HCT116 (cell line): ENCODE data around the gene AOPEP. TPM values are rescaled to one million over a fixed set of nuclear protein-coding genes. Genes with fewer than 3 reads are reported as not detected.

Source experiments
- ATAC-seq: fragments of 200-7000 bp; cut with Tn5 transposase; 2 replicates; pipeline ENCODE4 v1.9.1; 2020; ENCODE audit warnings: mild to moderate bottlenecking, moderate library complexity
- BruUV-seq: library from RNA; stranded (reverse); fragments of 400-500 nt; replicated peaks from 2 replicates; lab custom pipeline; 2021; lab: Mats Ljungman, UMichigan
- CTCF ChIA-PET: fragments of 300-600 bp; sonication (Branson Sonifier 250); formaldehyde crosslinking; loops from one replicate; lab custom pipeline; 2021; ENCODE audit warnings: antibody characterized with exemption; lab: Charles Lee
- POLR2A ChIA-PET: fragments of 300-600, 350-600 bp; sonication (Branson Sonifier 250); formaldehyde crosslinking; loops from one replicate; lab custom pipeline; 2021; ENCODE audit warnings: antibody characterized with exemption; lab: Charles Lee
- RAD21 ChIA-PET, 2 experiments: fragments of 300-600 bp; sonication (Branson Sonifier 250); formaldehyde crosslinking; loops; one replicate each; lab custom pipeline; 2023; ENCODE audit warnings: low total read pairs in 2 of 2; ENCODE audit not compliant: uncharacterized antibody in 2 of 2, unreplicated experiment in 2 of 2, low non-redundant PET in 1 of 2; lab: Charles Lee
- DNase-seq: peaks from one replicate; pipeline ENCODE4 v3.0.0-alpha.2; 2010; ENCODE audit warnings: low read depth, low spot score
- H2AFZ ChIP-seq: fragments of 200-600 bp; shearing (Covaris generic), sonication (generic); 2 replicates; pipeline ENCODE4 v1.6.1; 2017; ENCODE audit warnings: low read depth, mixed run types, mixed read lengths, antibody characterized with exemption, low read length; ENCODE audit not compliant: poor library complexity, severe bottlenecking
- H3K27ac ChIP-seq: 2 replicates; pipeline ENCODE4 v1.5.1; 2012; ENCODE audit warnings: low read depth, low read length
- H3K27me3 ChIP-seq: fragments of 200-600 bp; sonication (generic); 2 replicates; pipeline ENCODE4 v1.6.1; 2016; ENCODE audit warnings: mixed run types, low read length, mixed read lengths; ENCODE audit not compliant: insufficient read depth
- H3K36me3 ChIP-seq, 2 experiments: fragments of 200-500 bp in 1 of 2; fragments of 200-600 bp in 1 of 2; sonication (Bioruptor generic) in 1 of 2; sonication (generic) in 1 of 2; 2 replicates each; pipeline versions ENCODE4 v1.5.1 to v1.6.1; 2014 to 2016; ENCODE audit warnings: low read length in 2 of 2, inconsistent platforms in 1 of 2, mixed read lengths in 1 of 2, mixed run types in 1 of 2; ENCODE audit not compliant: insufficient read depth in 2 of 2, control insufficient read depth in 1 of 2
- H3K4me1 ChIP-seq, 2 experiments: fragments of 200-600 bp in 1 of 2; sonication (generic) in 1 of 2; 2 replicates each; pipeline versions ENCODE4 v1.5.1 to v1.6.1; 2012 to 2017; ENCODE audit warnings: low read length in 2 of 2, inconsistent platforms in 1 of 2, mild to moderate bottlenecking in 1 of 2, mixed read lengths in 1 of 2, mixed run types in 1 of 2, moderate library complexity in 1 of 2; ENCODE audit not compliant: insufficient read depth in 2 of 2, control insufficient read depth in 1 of 2
- H3K4me2 ChIP-seq: fragments of 200-600 bp; sonication (generic); 2 replicates; pipeline ENCODE4 v1.6.1; 2017; ENCODE audit warnings: mixed run types, low read length, mixed read lengths
- H3K4me3 ChIP-seq, 2 experiments: fragments of 200-600 bp in 1 of 2; sonication (generic) in 1 of 2; replicated peaks in 1 of 2; 2 replicates each; pipeline ENCODE4 v1.5.1; 2011 to 2016; ENCODE audit warnings: low read length in 2 of 2, control low read depth in 1 of 2, low read depth in 1 of 2, mild to moderate bottlenecking in 1 of 2, mixed read lengths in 1 of 2, mixed run types in 1 of 2
- H3K79me2 ChIP-seq: fragments of 200-600 bp; sonication (generic); 2 replicates; pipeline ENCODE4 v1.6.1; 2017; ENCODE audit warnings: mild to moderate bottlenecking, mixed run types, low read length, moderate library complexity, mixed read lengths; ENCODE audit not compliant: insufficient read depth
- H3K9ac ChIP-seq: fragments of 200-600 bp; sonication (generic); 2 replicates; pipeline ENCODE4 v1.6.1; 2016; ENCODE audit warnings: low read length, mixed read lengths
- H3K9me2 ChIP-seq: fragments of 200-600 bp; sonication (generic), shearing (Covaris generic); 2 replicates; pipeline ENCODE4 v1.6.1; 2017; ENCODE audit warnings: mixed run types, mild to moderate bottlenecking, moderate library complexity; ENCODE audit not compliant: insufficient read depth
- H3K9me3 ChIP-seq, 2 experiments: fragments of 200-500 bp in 1 of 2; fragments of 200-600 bp in 1 of 2; sonication (Bioruptor generic) in 1 of 2; sonication (generic) in 1 of 2; 2 replicates each; pipeline ENCODE4 v1.6.1; 2014 to 2017; ENCODE audit warnings: low read length in 2 of 2, mixed read lengths in 2 of 2, inconsistent platforms in 1 of 2, low read depth in 1 of 2, mild to moderate bottlenecking in 1 of 2, mixed run types in 1 of 2, moderate library complexity in 1 of 2; ENCODE audit not compliant: control insufficient read depth in 1 of 2, insufficient read depth in 1 of 2
- H4K20me1 ChIP-seq: fragments of 200-600 bp; sonication (generic), shearing (Covaris generic); 2 replicates; pipeline ENCODE4 v1.6.1; 2017; ENCODE audit warnings: mixed run types, mild to moderate bottlenecking, moderate library complexity; ENCODE audit not compliant: insufficient read depth
- CBX3 ChIP-seq: IDR thresholded peaks from 2 replicates; pipeline ENCODE4 v1.6.1; 2012; ENCODE audit warnings: low read depth
- EGR1 ChIP-seq: IDR thresholded peaks from 2 replicates; pipeline ENCODE4 v1.6.1; 2012; ENCODE audit warnings: low read depth
- ELF1 ChIP-seq: IDR thresholded peaks from 2 replicates; pipeline ENCODE4 v1.6.1; 2012; ENCODE audit warnings: low read depth, borderline replicate concordance
- RAD21 ChIP-seq: IDR thresholded peaks from 2 replicates; pipeline ENCODE4 v1.6.1; 2012; ENCODE audit warnings: low read depth, mild to moderate bottlenecking
- SIN3A ChIP-seq: IDR thresholded peaks from 2 replicates; pipeline ENCODE4 v1.6.1; 2012; ENCODE audit warnings: low read depth
- SP1 ChIP-seq: IDR thresholded peaks from 2 replicates; pipeline ENCODE4 v1.6.1; 2012; ENCODE audit warnings: low read depth
- TCF7L2 ChIP-seq: IDR thresholded peaks from 2 replicates; pipeline ENCODE4 v1.7.0; 2011; ENCODE audit warnings: borderline replicate concordance, inconsistent platforms; ENCODE audit not compliant: insufficient read depth, insufficient read length; ENCODE audit errors: extremely low read depth
- ZFX ChIP-seq: fragments of 450-650 bp; IDR thresholded peaks from 2 replicates; pipeline ENCODE4 v1.6.1; 2017
- intact Hi-C: fragments of 100-400 bp; cut with micrococcal nuclease; formaldehyde crosslinking; loops from 2 replicates; pipeline ENCODE4 v1.10.0; 2022
- total RNA-seq: library from RNA; stranded (reverse); gene quantifications from one replicate; pipeline ENCODE4 v1.2.1, GENCODE V29; 2021; ENCODE audit not compliant: unreplicated experiment
- TF ChIP-seq, protein P1 (sequence below): IDR thresholded peaks from 2 replicates; pipeline ENCODE4 v1.6.1; 2011; ENCODE audit warnings: mild to moderate bottlenecking, low read length, moderate library complexity; ENCODE audit not compliant: insufficient replicate concordance; ENCODE audit errors: extremely low read depth

AOPEP gene
- total RNA-seq, 1 experiment from 2014 or later: 15.1 TPM

DNA sequence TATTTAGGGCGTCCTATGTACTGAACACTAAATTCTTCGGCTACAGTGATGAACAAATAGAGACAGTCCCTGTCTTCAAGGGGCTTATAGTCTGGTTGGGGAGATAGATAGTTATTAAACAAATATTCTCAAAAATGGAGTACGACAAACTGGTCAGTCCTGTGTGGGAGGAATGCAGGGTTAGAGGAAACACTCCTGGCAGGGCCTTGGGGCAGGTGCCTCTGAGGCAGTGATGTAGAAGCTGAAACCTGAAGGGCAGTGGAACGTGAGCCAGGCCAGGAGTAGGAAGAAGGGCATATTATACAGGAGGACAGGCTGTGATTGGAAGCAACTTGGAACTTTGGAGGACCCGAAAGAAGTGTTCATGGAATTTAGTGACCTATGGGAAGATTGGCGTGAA lies 133.4 kb downstream of the AOPEP start:
- Histone ChIP-seq H3K4me2 (no peak overlapping the region), H3K9me3 (no peaks in the 10 kb centered on the region), H3K36me3 (no peaks in the 10 kb centered on the region), H4K20me1 (no peaks in the 10 kb centered on the region), H3K79me2 (no peaks in the 10 kb centered on the region)
- BruUV-seq: no TSS peak
- intact Hi-C loops: no loop called here
- no peak for DNase-seq
- no peak for TF ChIP-seq SIN3A
- TF ChIP-seq CBX3: no peak
- no peak for TF ChIP-seq RAD21
- no peak for TF ChIP-seq ZFX
- TF ChIP-seq, protein P1, sequence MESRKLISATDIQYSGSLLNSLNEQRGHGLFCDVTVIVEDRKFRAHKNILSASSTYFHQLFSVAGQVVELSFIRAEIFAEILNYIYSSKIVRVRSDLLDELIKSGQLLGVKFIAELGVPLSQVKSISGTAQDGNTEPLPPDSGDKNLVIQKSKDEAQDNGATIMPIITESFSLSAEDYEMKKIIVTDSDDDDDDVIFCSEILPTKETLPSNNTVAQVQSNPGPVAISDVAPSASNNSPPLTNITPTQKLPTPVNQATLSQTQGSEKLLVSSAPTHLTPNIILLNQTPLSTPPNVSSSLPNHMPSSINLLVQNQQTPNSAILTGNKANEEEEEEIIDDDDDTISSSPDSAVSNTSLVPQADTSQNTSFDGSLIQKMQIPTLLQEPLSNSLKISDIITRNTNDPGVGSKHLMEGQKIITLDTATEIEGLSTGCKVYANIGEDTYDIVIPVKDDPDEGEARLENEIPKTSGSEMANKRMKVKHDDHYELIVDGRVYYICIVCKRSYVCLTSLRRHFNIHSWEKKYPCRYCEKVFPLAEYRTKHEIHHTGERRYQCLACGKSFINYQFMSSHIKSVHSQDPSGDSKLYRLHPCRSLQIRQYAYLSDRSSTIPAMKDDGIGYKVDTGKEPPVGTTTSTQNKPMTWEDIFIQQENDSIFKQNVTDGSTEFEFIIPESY: no peak
- TF ChIP-seq TCF7L2: no peak
- TF ChIP-seq SP1: no peak
- no peak for TF ChIP-seq ELF1
- TF ChIP-seq EGR1: no peak
- TF ChIP-seq, all 23 proteins: peak for 0
- RAD21 ChIA-PET: no interaction called here
- no peak for ATAC-seq
- no peak overlapping the region for H3K9ac ChIP-seq
- H2AFZ ChIP-seq: no peak overlapping the region
- no peaks in the 10 kb centered on the region for H3K9me2 ChIP-seq
- peaks cover 0 to 5% of the 10 kb centered on the region in 2 experiments; a peak in 2 of 4 replicates for H3K4me1 ChIP-seq
- POLR2A ChIA-PET: no interaction called here
- no peak overlapping the region for H3K4me3 ChIP-seq
- CTCF ChIA-PET: no interaction called here
- H3K27me3 ChIP-seq: no peaks in the 10 kb centered on the region
- H3K27ac ChIP-seq: no peak overlapping the region
